ENCODE measurements around the gene HSH2D. TPM values are rescaled to one million over a fixed set of nuclear protein-coding genes. Genes with fewer than 3 reads are reported as not detected.

The HSH2D gene
- total and polyA plus RNA-seq, 2 of the 13 experiments (the other 11 are each of a cell fraction or from before 2014, with no cell fraction given): 0.69 to 3.2 TPM

GRCh38 chr19:16164222-16164890 is 20.9 kb downstream of the HSH2D start:
- Histone ChIP-seq H4K20me1 (ENCODE audit: insufficient read depth, low read length) (no peaks in the 10 kb centered on the region), H3K4me3 (replicated peaks in 1 of 3; ENCODE audit: insufficient read depth in 1 of 3, low read depth in 2 of 3, low read length in 3 of 3) (no peak overlapping the region), H3K9ac (ENCODE audit: insufficient read depth, low read depth, low read length) (no peak overlapping the region), H3K4me2 (ENCODE audit: low read depth, low read length) (peak overlapping the region; percentile 7; the same call in 1 of the 2 replicates), H2AFZ (ENCODE audit: low read length) (no peak overlapping the region), H3K9me3 (ENCODE audit: low read length) (no peaks in the 10 kb centered on the region), H3K27ac (ENCODE audit: extremely low read length, insufficient read depth, low read length) (no peak overlapping the region), H3K27me3 (ENCODE audit: control insufficient read depth in 1 of 2, insufficient read depth in 2 of 2, low read length in 2 of 2) (no peaks in the 10 kb centered on the region), H3K36me3 (replicated peaks in 1 of 2; ENCODE audit: control insufficient read depth in 1 of 2, insufficient read depth in 2 of 2, low read length in 2 of 2) (no peaks in the 10 kb centered on the region), H3K79me2 (ENCODE audit: insufficient read depth, low read length) (no peaks in the 10 kb centered on the region), H3K4me1 (ENCODE audit: insufficient read depth, low read length) (peaks cover 39% of the 10 kb centered on the region)
- DNase-seq (ENCODE audit: low spot score): peak; percentile 27
- in situ Hi-C loops (cut with HindIII; ENCODE audit: extremely low pct_ligation_motif_present, low pct_unique_long_range_greater_than_20kb): loop anchor here (25.0 kb wide), 1 partner anchor 527 kb away; the partner anchor contains the start of gene CYP4F3
- 51% methylated on average over 9 of the region's 13 CpGs for WGBS (ENCODE audit: low lambda C conversion rate)
- ATAC-seq: peak; percentile 67
- POLR2A ChIA-PET: no interaction called here
- BruUV-seq (replicated peaks): no TSS peak
- CTCF ChIA-PET (ENCODE audit: low intra/inter-chr PET ratio, low total read pairs): no interaction called here
- FAIRE-seq: peak; percentile 46
- intact Hi-C loops (cut with micrococcal nuclease; ENCODE audit: unreplicated experiment): no loop called here
- no peak for TF ChIP-seq LBX2 (CRISPR knock-in tag; IDR thresholded peaks at IDR 0.05; ENCODE audit: borderline replicate concordance)
- TF ChIP-seq ZNF260 (CRISPR knock-in tag; IDR thresholded peaks at IDR 0.05; ENCODE audit: borderline replicate concordance, low read depth): no peak
- no peak for TF ChIP-seq KIAA2018 (CRISPR knock-in tag; IDR thresholded peaks at IDR 0.05; ENCODE audit: borderline replicate concordance)
- TF ChIP-seq MAF1 (CRISPR knock-in tag; IDR thresholded peaks at IDR 0.05; ENCODE audit: borderline replicate concordance): no peak
- TF ChIP-seq KDM6A (CRISPR knock-in tag; IDR thresholded peaks at IDR 0.05; ENCODE audit: low read depth): no peak
- TF ChIP-seq ZNF205 (CRISPR knock-in tag; IDR thresholded peaks at IDR 0.05): no peak
- peak; percentile 80; the same call in 1 of the 2 replicates for TF ChIP-seq KDM1A (CRISPR knock-in tag; IDR thresholded peaks at IDR 0.05)
- TF ChIP-seq CREM (IDR thresholded peaks at IDR 0.05): no peak
- no peak for TF ChIP-seq CREM (CRISPR knock-in tag; IDR thresholded peaks at IDR 0.05)
- no peak for TF ChIP-seq PRPF4 (IDR thresholded peaks at IDR 0.05; ENCODE audit: low read depth, low read length, poor library complexity, severe bottlenecking)
- TF ChIP-seq PITX1 (CRISPR knock-in tag; IDR thresholded peaks at IDR 0.05): no peak
